H1 (cell line): ENCODE data around the gene VAPB. TPM values are rescaled to one million over a fixed set of nuclear protein-coding genes. Genes with fewer than 3 reads are reported as not detected.

Source experiments
- ATF2 ChIP-seq: IDR thresholded peaks from 2 replicates; pipeline ENCODE4 v1.6.1; 2012; ENCODE audit warnings: low read length, inconsistent platforms
- EP300 ChIP-seq, 2 experiments: IDR thresholded peaks; 1 replicate in 1 of 2; 2 replicates in 1 of 2; pipeline ENCODE4 v1.6.1; 2011 to 2012; ENCODE audit warnings: low read depth in 2 of 2, low read length in 2 of 2, mild to moderate bottlenecking in 2 of 2, borderline replicate concordance in 1 of 2, inconsistent platforms in 1 of 2, moderate library complexity in 1 of 2
- RFX5 ChIP-seq: IDR thresholded peaks from 2 replicates; pipeline ENCODE4 v1.6.1; 2011; ENCODE audit warnings: low read depth, low read length, improper control_type of control experiment, borderline replicate concordance
- SP1 ChIP-seq: IDR thresholded peaks from 2 replicates; pipeline ENCODE4 v1.6.1; 2011; ENCODE audit warnings: low read depth, low read length
- SP4 ChIP-seq: IDR thresholded peaks from 2 replicates; pipeline ENCODE4 v1.6.1; 2012; ENCODE audit warnings: low read length, inconsistent platforms
- SRF ChIP-seq: IDR thresholded peaks from 2 replicates; pipeline ENCODE4 v1.6.1; 2011; ENCODE audit warnings: mild to moderate bottlenecking, low read depth, low read length, moderate library complexity
- TEAD4 ChIP-seq: IDR thresholded peaks from 2 replicates; pipeline ENCODE4 v1.6.1; 2012; ENCODE audit warnings: low read depth, low read length, inconsistent platforms, mixed read lengths
- polyA plus RNA-seq, 7 experiments: library from polyadenylated mRNA; depleted of rRNA in 3 of 7; stranded (reverse) in 5 of 7; unstranded in 2 of 7; fragments of >200 nt in 5 of 7; fragments of 200-250 nt in 2 of 7; gene quantifications; 1 replicate in 5 of 7; 2 replicates in 1 of 7; 4 replicates in 1 of 7; pipeline versions ENCODE4 v1.2.1 to v1.2.3, GENCODE V29; 2011 to 2013; ENCODE audit warnings: missing spikeins in 2 of 7, mixed read lengths in 2 of 7
- total RNA-seq: library from RNA; stranded (reverse); fragmentation: NEBNext Ultra II Directional; extraction: Animal tissue kit (Norgen Biotek cat#: 25700); gene quantifications from 2 replicates; pipeline ENCODE4 v1.2.1, GENCODE V29; 2021
- TF ChIP-seq, protein P1 (sequence below), 3 experiments: IDR thresholded peaks; 1 replicate in 2 of 3; 2 replicates in 1 of 3; pipeline versions ENCODE4 v1.5.1 to v1.6.1; 2011; ENCODE audit warnings: low read length in 3 of 3, mild to moderate bottlenecking in 3 of 3, inconsistent platforms in 2 of 3, low read depth in 1 of 3, moderate library complexity in 1 of 3; ENCODE audit not compliant: insufficient read depth in 1 of 3; ENCODE audit errors: control extremely low read depth in 1 of 3

Gene VAPB
- total and polyA plus RNA-seq, 2 of the 8 experiments (the other 6 are each of a cell fraction or from before 2014, with no cell fraction given): 24.4 to 62.8 TPM

- TF ChIP-seq, protein P1, sequence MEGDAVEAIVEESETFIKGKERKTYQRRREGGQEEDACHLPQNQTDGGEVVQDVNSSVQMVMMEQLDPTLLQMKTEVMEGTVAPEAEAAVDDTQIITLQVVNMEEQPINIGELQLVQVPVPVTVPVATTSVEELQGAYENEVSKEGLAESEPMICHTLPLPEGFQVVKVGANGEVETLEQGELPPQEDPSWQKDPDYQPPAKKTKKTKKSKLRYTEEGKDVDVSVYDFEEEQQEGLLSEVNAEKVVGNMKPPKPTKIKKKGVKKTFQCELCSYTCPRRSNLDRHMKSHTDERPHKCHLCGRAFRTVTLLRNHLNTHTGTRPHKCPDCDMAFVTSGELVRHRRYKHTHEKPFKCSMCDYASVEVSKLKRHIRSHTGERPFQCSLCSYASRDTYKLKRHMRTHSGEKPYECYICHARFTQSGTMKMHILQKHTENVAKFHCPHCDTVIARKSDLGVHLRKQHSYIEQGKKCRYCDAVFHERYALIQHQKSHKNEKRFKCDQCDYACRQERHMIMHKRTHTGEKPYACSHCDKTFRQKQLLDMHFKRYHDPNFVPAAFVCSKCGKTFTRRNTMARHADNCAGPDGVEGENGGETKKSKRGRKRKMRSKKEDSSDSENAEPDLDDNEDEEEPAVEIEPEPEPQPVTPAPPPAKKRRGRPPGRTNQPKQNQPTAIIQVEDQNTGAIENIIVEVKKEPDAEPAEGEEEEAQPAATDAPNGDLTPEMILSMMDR (IDR thresholded peaks at IDR 0.05; ENCODE audit: control extremely low read depth in 1 of 3, insufficient read depth in 1 of 3, low read depth in 1 of 3, low read length in 3 of 3): no peak
- TF ChIP-seq EP300 (IDR thresholded peaks at IDR 0.05; ENCODE audit: borderline replicate concordance in 1 of 2, low read depth in 2 of 2, low read length in 2 of 2) (no peak), TEAD4 (no peak), RFX5 (no peak), SP1 (no peak), ATF2 (no peak), SRF (no peak), SP4 (no peak)
Measured at GRCh38 chr20:58420798-58421496, 31.9 kb downstream of the VAPB start (continued).
